HG03378 (cell line): ENCODE measurements around the gene INSC.

Experiments
- ATAC-seq: cut with Tn5 transposase; IDR thresholded peaks from one replicate; pipeline ENCODE4 v1.9.1; 2021; ENCODE audit warnings: mild to moderate bottlenecking, moderate library complexity; ENCODE audit not compliant: unreplicated experiment

INSC gene

DNA sequence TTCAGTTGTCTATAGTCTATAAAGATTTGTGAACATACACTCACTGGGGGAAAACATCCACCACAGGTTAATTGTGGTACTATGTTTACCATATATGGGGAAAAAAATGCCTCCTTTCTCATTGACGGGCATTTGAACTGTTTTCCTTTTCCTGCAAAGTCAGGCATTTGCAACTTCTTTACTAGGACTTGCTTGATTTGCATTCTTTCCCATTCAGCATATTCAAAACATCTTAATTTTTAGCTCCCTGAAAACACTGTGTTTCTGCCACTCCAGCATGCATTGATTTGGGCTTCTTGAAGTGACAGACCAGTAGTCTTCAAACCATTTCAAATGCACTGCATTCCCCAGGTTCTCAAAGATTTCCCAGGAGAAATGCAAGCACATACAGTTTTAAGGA, 67.6 kb downstream of the INSC start:
- no peak for ATAC-seq

DNA sequence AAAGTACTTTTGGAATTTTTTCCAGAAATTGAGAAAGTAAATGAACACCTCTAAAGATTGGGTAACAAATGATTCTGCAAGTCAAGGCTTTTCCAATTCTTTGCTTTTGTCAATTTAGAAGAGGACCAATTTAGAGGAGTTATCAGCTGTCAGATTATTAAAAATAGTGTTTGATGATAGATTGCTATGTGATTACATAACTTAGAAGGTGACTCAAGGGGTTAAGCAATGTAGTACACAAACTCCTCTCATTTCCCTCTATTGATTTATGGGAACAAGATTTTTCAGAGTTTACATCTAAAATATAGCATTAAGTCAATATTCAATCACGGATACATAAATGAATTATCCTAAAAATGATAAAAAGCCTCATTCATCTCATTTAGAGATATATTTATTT, 70.3 kb downstream of the INSC start:
- no peak for ATAC-seq

DNA sequence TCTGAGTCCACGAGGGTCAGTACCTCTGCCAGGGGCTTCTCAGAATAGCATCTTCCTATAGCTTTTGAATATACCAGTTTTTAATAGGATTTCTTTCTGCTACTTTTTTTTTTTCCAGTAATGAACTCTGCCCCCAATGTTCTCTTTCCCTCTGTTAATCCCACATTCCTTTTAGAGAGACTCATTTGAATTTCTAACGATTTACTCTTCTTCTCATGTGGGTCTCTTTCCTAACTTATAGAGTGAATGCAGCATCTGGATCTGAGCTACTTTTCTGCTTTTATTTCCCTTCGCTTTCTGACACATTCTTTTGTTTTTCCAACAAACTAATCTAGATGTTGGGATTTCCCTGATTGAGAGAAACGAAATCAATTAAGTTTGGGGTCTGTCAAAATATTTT, 71.4 kb downstream of the INSC start:
- ATAC-seq = no peak

DNA sequence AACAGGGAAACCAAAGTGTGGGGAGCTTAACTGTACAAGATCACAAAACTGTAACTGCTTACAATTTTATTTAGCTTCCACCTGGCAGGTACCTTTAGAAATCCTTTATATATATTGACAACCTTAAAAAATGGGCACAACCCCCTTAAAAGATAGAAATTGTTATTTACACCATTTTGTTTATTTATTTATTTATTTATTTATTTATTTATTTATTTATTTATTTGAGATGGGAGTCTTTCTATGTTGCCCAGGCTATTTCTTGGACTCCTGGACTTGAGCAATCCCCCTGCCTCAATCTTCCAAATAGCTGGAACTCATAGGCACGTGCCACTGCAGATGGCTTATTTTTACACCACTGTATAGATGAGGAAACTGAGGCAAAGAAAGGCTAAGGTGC, 74.5 kb downstream of the INSC start:
- no peak for ATAC-seq

DNA sequence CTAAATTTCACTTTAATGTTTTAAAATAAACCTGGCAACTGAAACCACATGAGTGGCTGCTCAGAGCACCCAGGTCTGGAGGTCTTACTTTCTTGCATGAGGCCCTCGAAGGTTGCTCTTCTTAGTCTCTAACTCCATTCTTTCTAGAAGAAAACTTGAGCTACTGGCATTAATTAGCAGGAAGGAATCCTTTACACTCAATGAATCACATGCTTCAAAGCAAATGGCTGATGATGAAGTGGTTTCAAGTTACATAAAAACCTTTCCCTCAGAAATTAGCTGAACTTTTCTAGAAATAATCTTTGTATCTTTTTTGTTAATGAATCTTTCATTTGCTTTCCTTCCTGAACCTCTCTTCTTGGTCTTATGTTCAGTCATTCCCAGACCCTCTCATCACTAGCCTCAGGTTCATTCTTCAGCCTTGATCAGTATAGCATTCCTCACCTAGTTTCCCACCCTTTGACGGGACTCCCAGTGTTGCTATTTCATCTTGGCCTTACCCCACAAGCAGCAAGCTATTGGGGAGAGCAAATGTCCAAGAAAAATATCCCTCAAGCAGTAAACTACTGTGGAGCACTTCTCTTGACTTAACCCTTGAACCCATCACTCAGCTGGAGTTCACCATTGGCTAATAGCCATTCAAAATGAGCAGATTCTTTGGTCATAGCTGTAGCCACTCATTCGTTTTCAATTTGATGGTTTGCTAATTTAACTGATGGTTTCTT, 75.1 kb downstream of the INSC start:
- no peak for ATAC-seq

DNA sequence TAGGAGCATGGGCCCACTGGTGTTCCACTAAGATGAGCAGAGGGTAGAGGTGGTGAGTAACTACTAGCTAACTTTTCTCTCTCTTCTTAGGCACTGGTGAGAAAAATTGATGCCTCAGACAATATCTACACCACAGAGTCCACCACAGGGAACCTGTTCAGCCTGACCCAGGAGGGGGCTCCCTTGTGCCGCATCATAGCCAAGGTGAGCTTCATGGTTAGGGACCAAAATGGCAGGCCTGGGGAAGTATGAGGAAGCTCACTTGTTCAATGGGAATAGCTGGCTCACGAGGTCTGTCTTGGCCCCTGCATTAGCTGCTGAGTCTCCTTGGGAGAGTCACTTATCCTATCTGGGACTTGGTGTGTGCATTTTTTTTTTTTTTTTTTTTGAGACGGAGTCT, 75.9 kb downstream of the INSC start:
- ATAC-seq = no peak

DNA sequence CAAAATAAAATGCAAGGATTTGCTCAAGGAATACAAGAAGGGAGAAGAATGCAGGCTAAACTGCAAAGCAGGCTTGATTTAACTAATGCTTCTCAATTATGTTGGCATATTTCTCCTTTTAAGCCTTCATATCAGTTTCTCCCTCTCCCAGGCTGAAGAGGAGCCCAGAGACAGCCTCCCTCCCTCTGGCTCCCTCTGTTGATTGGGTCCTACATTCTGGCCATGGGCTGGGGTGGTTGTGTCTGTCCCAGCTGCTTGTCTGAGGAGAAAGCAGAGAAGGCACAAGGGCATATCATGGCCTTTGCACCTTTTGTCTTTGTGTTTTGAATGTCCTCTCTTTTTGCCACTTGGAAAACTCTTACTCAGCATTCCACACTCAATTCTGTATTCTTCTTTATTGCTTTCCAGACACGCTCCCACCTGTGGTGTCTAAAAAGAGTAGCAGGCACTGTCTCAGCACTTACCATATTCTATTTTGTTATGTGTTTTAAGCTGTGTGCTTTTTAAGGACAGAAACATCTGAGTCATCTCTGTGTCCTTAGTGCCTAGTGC, 77.4 kb downstream of the INSC start:
- ATAC-seq = no peak

DNA sequence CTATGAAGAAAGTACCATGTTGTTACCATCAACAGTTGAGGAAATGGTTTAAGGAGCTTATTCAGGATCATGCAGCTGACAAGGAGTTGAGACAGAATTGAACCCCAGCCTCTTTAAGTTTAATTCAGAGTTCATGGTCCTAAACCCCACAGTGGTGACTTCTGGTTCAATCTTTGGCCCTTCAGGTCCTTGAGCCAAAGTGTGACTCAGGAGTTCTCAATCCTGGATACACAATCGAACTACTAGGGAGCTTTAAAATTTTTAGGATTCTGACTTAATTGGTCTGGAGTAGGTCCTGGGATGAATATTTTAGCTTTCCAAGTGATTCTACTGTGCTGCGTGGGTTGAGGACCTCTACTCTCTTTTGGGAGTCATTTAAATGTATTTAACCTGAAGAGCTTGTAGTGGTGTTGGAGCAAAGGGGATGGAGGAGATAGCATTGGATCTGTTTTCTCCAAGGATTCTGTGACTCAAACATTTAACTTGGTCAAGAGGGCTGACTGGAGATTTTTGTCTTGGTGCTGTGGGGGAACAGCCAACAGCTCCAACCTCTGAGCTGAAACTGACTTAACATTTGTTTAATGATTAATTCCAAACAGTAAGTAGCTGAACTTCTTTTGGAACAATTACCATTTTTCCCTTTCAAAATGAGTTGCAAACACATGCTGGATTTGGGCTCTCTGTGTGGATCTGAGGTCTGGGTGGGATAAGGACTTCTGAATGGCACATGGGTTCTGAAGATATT, 80.1 kb downstream of the INSC start:
- peak; percentile 52 for ATAC-seq

DNA sequence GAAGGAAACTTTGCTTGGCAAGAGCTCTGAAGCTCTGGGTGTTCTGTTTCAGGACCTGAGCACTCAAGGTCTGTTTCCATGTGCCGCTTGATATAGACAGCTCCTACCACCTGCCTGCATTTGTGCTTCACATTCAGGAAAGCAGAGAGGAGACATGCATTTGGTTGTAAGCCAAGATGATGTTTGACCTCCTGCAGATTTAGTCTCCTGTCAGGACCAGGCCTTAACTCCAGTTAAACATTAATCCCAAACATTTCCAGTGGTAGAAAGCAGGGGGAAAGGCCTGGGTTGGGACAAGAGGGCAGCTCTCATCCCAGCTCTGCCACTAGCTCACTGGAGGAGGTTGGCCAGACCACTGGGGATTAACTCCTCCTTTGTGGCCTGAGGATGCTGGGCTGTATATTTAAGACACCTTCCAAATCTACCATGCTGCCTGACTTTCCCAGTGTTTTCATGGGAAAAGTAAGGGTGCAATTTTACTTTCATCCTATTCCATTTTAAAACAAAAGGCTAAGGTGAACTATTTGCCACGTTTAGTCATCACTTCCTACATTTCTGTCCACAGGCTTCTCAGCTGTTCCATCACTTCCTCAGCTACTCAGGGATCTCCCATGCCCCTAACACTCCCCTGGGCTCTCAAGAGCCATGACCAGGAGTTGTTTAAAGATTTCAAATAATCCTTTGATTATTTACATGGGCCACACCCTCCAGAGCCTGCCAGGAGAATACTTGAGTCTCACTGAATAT, 80.9 kb downstream of the INSC start:
- peak; percentile 11 for ATAC-seq

DNA sequence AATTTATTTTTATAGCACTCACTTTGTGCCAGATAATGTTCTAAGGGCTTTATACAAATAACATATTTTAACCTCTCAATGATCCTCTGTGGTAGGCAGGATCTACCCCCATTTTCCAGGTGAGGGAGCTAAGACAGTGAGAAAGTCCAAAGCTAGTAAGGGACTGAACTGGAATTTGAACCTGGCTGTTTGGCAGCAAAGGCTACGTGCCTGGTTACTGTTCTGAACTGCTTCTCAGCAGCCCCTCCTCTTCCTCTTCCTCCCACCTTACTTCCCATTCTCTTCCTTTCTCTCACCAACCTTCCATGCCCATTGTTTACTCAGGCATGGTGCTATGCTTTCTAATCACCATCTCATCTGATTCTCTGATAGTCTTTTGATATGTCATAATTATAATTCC, 82.0 kb downstream of the INSC start:
- no peak for ATAC-seq

DNA sequence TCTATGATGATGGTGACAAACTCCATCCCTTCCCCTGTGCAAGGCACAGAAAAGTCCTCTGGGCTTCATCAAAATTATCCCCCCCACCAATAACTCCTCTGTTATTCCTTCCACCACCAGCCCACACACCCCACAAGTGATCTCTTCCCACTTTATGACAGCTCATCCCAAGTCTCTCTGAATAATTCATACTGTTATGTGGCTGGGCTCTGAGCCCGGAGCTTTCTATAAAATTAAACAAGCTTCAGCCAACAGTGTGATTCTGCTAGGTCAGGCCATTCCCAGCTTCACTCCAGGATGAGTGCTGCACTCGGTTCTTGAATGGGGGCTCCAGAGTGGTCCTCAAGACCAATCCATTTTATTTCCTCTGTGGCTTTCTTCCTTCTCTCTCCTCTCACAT, 83.0 kb downstream of the INSC start:
- no peak for ATAC-seq

DNA sequence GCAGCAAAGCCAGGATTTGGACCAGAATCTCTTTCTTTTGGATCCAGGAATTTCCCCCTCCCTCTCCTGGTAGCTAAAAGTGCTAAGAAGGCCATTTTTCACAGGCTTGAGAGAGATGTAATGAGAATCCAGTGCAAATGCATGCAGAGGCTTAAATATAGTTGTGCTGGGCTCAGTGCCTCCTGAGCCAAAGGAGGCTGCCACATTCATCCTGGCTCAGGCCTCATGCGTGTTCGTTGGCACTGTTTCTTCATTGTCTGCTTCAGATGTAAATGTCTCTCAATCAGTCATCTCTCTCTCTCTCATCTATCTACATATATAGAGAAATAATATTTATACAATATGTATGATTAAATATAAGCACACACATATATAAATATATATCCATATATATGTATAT, 83.6 kb downstream of the INSC start:
- ATAC-seq = no peak

DNA sequence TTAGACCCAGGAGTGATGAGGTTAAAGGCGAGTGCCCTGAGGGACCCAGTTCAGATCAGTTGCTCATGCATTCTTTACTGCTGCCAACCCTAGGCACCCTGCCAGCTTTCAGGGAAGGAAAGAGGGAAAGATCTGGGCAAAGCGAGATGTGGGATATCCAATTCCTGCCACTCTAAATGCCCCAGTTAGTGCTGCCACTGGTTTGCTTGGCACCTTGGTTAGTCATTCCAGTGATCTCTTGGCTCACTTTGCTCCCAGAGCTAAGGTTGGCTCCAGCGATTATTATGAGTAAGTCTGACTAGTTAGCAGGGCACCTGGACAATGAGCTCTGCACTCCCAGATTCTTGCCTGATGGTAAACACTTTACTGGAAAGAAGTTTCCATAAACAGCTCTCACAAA, 85.0 kb downstream of the INSC start:
- ATAC-seq = no peak

DNA sequence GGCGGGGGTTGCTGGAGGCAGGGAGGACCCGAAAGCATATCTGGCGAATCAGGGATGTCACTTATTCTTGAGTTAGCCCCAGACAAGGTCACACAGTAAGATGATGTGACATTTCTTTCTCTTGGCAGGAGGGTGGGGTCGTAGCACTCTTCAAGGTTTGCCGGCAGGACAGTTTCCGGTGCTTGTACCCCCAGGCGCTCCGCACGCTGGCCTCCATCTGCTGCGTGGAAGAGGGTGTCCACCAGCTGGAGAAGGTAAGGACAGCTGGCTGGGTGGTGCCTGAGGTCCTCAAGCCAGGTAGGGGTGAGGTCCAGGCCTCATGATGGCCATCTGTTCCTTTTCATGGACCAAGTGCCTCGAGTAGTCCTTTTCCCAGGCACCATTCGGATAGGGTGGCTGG, 86.0 kb downstream of the INSC start:
- no peak for ATAC-seq

DNA sequence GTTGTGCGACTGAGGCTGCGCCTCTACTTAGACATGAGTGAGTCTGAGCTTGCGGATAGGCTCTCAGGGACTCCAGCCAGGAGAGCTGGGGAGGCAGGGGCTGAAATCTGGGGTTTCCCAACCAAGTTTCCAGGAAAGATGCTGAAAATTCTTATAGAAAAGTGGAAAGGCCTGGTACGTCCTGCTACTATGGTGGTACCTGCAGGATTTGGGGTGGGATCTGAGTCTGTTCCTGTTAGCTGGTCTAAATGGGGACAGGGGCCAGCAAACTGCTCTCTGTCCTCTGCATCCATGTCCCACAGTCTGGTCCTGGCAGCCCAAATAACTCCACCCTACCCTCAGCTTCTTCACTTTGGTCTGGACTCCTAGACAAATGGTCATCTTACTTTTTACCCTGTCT, 86.9 kb downstream of the INSC start:
- ATAC-seq = no peak

DNA sequence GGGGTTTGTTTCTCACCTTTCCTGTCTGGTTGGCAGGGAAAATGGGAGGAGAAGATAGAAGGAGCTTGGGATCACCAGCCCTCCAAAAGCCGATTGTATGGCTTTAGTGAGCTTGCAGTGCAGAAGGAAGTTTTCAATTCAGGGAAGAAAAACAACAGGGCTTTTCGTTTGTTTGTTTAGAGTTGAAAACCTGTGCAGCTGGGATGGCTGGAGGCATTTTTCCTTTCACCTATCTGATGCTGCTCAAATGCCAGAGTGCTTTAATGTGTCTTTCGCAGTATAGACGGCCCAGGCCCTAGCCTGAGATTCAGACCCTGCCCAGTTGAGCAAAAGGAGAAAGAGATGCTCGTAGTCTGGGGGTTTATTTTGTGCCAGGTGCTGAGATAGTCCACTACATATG, 87.9 kb downstream of the INSC start:
- no peak for ATAC-seq

DNA sequence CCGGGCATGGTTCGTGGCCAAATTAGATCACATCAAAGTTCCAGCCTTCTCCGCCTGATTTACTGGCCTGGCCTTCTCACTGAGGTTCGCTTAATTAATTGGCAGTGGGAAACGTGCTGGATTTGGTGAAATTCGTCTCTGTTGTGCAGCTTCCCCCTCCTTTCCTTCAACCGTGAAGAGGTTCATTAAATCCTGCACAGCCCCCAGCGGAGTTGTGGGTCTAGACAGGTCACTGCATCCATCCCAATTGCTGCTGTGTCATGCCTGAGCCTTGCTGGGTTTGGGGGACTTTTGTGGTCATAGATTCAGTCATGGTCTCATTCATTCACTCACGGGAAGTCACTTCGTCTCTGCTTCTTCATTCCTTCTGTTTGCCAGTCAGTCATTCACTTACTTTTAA, 90.0 kb downstream of the INSC start:
- no peak for ATAC-seq

DNA sequence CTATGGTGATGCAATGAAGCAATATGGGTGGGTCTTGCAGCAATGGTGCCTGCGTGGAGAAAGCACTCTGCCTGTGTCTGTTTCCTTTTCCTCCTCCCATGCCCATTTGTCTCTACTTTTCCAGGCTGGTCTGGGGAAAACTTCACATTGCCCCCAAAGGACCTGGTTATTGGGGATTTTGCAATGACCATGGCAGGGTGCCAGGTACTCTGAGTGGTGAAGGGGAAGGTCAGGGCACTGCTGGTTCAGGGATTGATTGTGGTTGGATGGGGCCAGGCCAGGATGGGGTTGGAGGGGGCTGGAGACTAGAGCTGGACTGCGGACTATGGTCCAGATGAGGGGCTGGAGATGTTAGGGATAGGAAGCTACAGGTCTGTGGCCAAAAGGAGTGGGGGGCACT, 92.1 kb downstream of the INSC start:
- no peak for ATAC-seq

DNA sequence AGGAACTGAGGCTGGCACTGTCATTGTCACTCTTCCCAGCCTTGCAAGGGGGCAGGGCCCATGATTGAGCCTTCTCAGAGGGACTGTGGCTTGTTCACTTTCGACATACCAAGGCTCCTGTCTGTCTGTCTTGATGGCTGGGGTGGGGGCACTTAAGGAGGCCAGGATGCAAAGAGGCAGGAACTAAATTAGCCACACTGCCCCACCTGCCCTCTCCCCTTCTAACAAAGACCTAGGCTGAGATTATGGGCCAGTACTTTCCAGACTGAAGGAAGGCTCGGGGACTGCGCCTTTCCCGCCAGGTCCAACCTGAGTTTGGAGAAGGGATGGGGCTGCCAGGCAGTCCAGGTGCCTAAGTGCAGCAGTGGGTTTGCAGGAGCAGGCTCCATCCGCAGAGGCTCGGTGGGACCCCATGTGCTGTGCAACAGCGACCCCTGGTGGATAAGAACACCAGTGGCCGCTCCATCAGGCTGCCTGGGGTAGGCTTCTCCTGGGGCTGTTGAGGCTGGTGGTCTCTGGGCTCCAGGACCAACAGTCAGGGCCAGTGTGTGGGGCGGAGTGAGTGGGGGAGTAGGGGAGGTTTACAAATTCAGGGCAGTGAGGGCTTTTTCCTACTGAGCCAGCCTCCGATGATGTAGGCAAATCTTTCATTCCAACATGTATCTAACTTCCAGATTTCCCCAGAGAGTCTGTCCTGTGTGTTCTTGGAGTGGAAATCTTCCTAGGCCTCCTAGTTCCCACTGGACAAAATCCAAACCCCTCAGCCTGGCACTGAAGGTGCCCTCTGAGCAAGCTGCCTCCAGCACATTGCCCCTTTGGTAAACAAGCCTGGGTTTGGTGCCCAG, 93.9 kb downstream of the INSC start:
- peak; percentile 88 for ATAC-seq

DNA sequence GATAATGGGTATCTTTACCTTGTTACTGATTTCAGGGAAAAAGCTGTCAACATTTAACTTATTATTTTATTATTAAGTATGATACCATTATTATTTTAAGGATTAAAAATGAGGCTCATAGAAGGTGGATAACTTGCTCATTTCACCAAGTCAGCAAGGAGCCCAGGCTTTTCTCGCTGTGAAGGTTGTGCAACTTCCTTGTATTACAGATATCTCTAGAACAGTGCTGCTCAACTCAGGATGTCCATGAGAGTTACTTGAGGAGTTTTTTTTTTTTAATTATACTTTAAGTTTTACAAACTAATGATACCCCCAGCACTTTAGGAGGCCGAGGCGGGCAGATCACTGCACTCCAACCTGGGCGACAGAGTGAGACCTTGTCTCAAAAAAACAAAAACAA, 98.2 kb downstream of the INSC start:
- no peak for ATAC-seq
